Type B pancreatic cell (in vitro differentiated cells): ENCODE measurements around the gene CASKIN1. TPM values are rescaled to one million over a fixed set of nuclear protein-coding genes. Genes with fewer than 3 reads are reported as not detected.
"Not testable (repeated sequence)": the region's sequence is repeated elsewhere in the genome, so short reads cannot be mapped to it uniquely, and the experiment has no call there.

Experiments
- DNase-seq: peaks from one replicate; pipeline ENCODE4 v3.0.0; 2021; ENCODE audit warnings: mixed read lengths; ENCODE audit not compliant: unreplicated experiment; ENCODE audit errors: extremely low spot score
- H3K27ac Mint-ChIP-seq: 2 replicates; pipeline ENCODE4 v1.8.0; 2021; ENCODE audit warnings: mild to moderate bottlenecking, mixed read lengths
- H3K27me3 Mint-ChIP-seq: 2 replicates; pipeline ENCODE4 v1.8.0; 2021; ENCODE audit warnings: mixed read lengths
- H3K36me3 Mint-ChIP-seq: 2 replicates; pipeline ENCODE4 v1.8.0; 2021; ENCODE audit warnings: mixed read lengths
- H3K4me1 Mint-ChIP-seq: one replicate; pipeline ENCODE4 v1.8.0; 2021; ENCODE audit warnings: mixed read lengths; ENCODE audit not compliant: unreplicated experiment
- H3K4me3 Mint-ChIP-seq: 2 replicates; pipeline ENCODE4 v1.8.0; 2021; ENCODE audit warnings: mild to moderate bottlenecking, mixed read lengths
- H3K9me3 Mint-ChIP-seq: 2 replicates; pipeline ENCODE4 v1.8.0; 2021; ENCODE audit warnings: mixed read lengths
- CTCF ChIP-seq: fragments of 200-600 bp; sonication (generic); conservative IDR thresholded peaks from 2 replicates; pipeline ENCODE4 v1.5.0; 2021; ENCODE audit warnings: antibody characterized with exemption, mild to moderate bottlenecking
- microRNA-seq: library from miRNA; unstranded; fragments of <30 nt; microRNA quantifications from one replicate; pipeline ENCODE4, GENCODE V29; 2020
- total RNA-seq: library from RNA; stranded (reverse); gene quantifications from 2 replicates; pipeline ENCODE4 v1.2.1, GENCODE V29; 2021; ENCODE audit warnings: low replicate concordance

CASKIN1 gene
- total RNA-seq, 1 donor from 2014 or later: 6.3 TPM

- H3K4me1 Mint-ChIP-seq: peaks cover 10% of the 10 kb centered on the region
- no peak for DNase-seq
- no peaks in the 10 kb centered on the region for H3K36me3 Mint-ChIP-seq
- H3K4me3 Mint-ChIP-seq: no peak overlapping the region
- H3K27ac Mint-ChIP-seq: no peak overlapping the region
- no peak for TF ChIP-seq CTCF
- no peaks in the 10 kb centered on the region for H3K27me3 Mint-ChIP-seq
- H3K9me3 Mint-ChIP-seq: no peaks in the 10 kb centered on the region
These were observed 53.2 kb downstream of the CASKIN1 start for GRCh38 chr16:2142942-2143877.

- H3K27me3 Mint-ChIP-seq, H3K36me3 Mint-ChIP-seq, H3K9me3 Mint-ChIP-seq: not testable (repeated sequence)
- Mint-ChIP-seq H3K4me1 (peaks cover 11% of the 10 kb centered on the region), H3K4me3 (peak within 1 kb of the TSS; percentile 98), H3K27ac (peak within 1 kb of the TSS; percentile 91)
- DNase-seq: peak; percentile 100
These were observed 60.5 kb downstream of the CASKIN1 start, which contains the start of gene PKD1 for GRCh38 chr16:2135770-2136490. TSS of gene PKD1 (minus strand) at chr16:2135898. CDS start at chr16:2135689, 209 bp downstream.

- H3K4me3 Mint-ChIP-seq: peak overlapping the region; percentile 85
- H3K36me3 Mint-ChIP-seq, H3K27ac Mint-ChIP-seq, H3K4me1 Mint-ChIP-seq, H3K9me3 Mint-ChIP-seq, H3K27me3 Mint-ChIP-seq, DNase-seq: not testable (repeated sequence)
These were observed 61.3 kb downstream of the CASKIN1 start for GRCh38 chr16:2135071-2135470.

- not testable (repeated sequence) for H3K4me1 Mint-ChIP-seq, H3K27ac Mint-ChIP-seq, H3K4me3 Mint-ChIP-seq, H3K36me3 Mint-ChIP-seq, H3K27me3 Mint-ChIP-seq, DNase-seq, H3K9me3 Mint-ChIP-seq
These were observed 62.6 kb downstream of the CASKIN1 start for GRCh38 chr16:2133797-2134196.

- H3K27me3 Mint-ChIP-seq, H3K9me3 Mint-ChIP-seq, DNase-seq, H3K36me3 Mint-ChIP-seq, H3K4me1 Mint-ChIP-seq: not testable (repeated sequence)
- peak overlapping the region; percentile 60 for H3K4me3 Mint-ChIP-seq
- peak overlapping the region; percentile 72 for H3K27ac Mint-ChIP-seq
These were observed 66.4 kb downstream of the CASKIN1 start for GRCh38 chr16:2129890-2130447.

GRCh38 chr16:2129251-2129650 lies 67.2 kb downstream of the CASKIN1 start:
- H3K36me3 Mint-ChIP-seq, H3K27me3 Mint-ChIP-seq, H3K4me3 Mint-ChIP-seq, DNase-seq, H3K9me3 Mint-ChIP-seq, H3K4me1 Mint-ChIP-seq: not testable (repeated sequence)
- H3K27ac Mint-ChIP-seq: peak overlapping the region; percentile 95

- H3K9me3 Mint-ChIP-seq, H3K36me3 Mint-ChIP-seq, H3K27me3 Mint-ChIP-seq, H3K27ac Mint-ChIP-seq, DNase-seq, H3K4me1 Mint-ChIP-seq: not testable (repeated sequence)
- H3K4me3 Mint-ChIP-seq: peak overlapping the region; percentile 65
These were observed 68.7 kb downstream of the CASKIN1 start for GRCh38 chr16:2127630-2128280.

Small RNAs within 50 kb of the gene (microRNA-seq; reads per million reads assigned to microRNA genes)
- not detected for gene MIR3180-5
- gene MIR4516: not detected

Other genes starting within 250 kb of the CASKIN1 start
- not detected in 2 replicates for gene RPL3L, start 241.9 kb downstream of the CASKIN1 start, total RNA-seq
- gene NDUFB10, start 237.1 kb downstream of the CASKIN1 start, total RNA-seq: 122 and 130 TPM in 2 replicates
- gene RPS2, start 231.8 kb downstream of the CASKIN1 start, total RNA-seq: 3,017 and 3,035 TPM in 2 replicates
- gene RNF151, start 229.7 kb downstream of the CASKIN1 start, total RNA-seq: not detected in 2 replicates
- 37.0 and 40.0 TPM in 2 replicates for gene TBL3, start 224.6 kb downstream of the CASKIN1 start, total RNA-seq
- gene NOXO1, start 215.1 kb downstream of the CASKIN1 start, total RNA-seq: 0.63 and 2.0 TPM in 2 replicates
- 25.3 and 31.6 TPM in 2 replicates for gene GFER, start 212.4 kb downstream of the CASKIN1 start, total RNA-seq
- 2.4 and 2.5 TPM in 2 replicates for gene SYNGR3, start 206.6 kb downstream of the CASKIN1 start, total RNA-seq
- 43.9 and 46.1 TPM in 2 replicates for gene ZNF598, start 186.8 kb downstream of the CASKIN1 start, total RNA-seq
- 3.9 and 4.7 TPM in 2 replicates for gene NPW, start 176.8 kb downstream of the CASKIN1 start, total RNA-seq
- 23.3 and 23.4 TPM in 2 replicates for gene NHERF2, start 169.7 kb downstream of the CASKIN1 start, total RNA-seq
- gene NTHL1, start 148.8 kb downstream of the CASKIN1 start, total RNA-seq: 18.1 and 37.6 TPM in 2 replicates
- gene TSC2, start 148.6 kb downstream of the CASKIN1 start, total RNA-seq: 131 and 208 TPM in 2 replicates
- 76.2 and 131 TPM in 2 replicates for gene PKD1, start 60.7 kb downstream of the CASKIN1 start, total RNA-seq
- 7.4 and 9.9 TPM in 2 replicates for gene RAB26, start 48.0 kb downstream of the CASKIN1 start, total RNA-seq
- gene TRAF7, start 40.8 kb downstream of the CASKIN1 start, total RNA-seq: 71.0 and 81.6 TPM in 2 replicates
- 44.9 and 56.8 TPM in 2 replicates for gene MLST8, start 8.8 kb upstream of the CASKIN1 start, total RNA-seq
- gene BRICD5, start 14.3 kb upstream of the CASKIN1 start, total RNA-seq: 8.7 and 16.6 TPM in 2 replicates
- 16.2 and 25.5 TPM in 2 replicates for gene PGP, start 18.2 kb upstream of the CASKIN1 start, total RNA-seq
- 24.9 and 30.4 TPM in 2 replicates for gene E4F1, start 27.0 kb upstream of the CASKIN1 start, total RNA-seq
- 0.57 and 2.6 TPM in 2 replicates for gene DNASE1L2, start 39.8 kb upstream of the CASKIN1 start, total RNA-seq
- gene ECI1, start 55.0 kb upstream of the CASKIN1 start, total RNA-seq: 72.7 and 89.7 TPM in 2 replicates
- 180 and 241 TPM in 2 replicates for gene RNPS1, start 71.5 kb upstream of the CASKIN1 start, total RNA-seq
- gene ABCA3, start 144.1 kb upstream of the CASKIN1 start, total RNA-seq: 10.5 and 12.5 TPM in 2 replicates
- 15.5 and 36.0 TPM in 2 replicates for gene CCNF, start 232.8 kb upstream of the CASKIN1 start, total RNA-seq